ENCODE results near the gene CFH.

DNA sequence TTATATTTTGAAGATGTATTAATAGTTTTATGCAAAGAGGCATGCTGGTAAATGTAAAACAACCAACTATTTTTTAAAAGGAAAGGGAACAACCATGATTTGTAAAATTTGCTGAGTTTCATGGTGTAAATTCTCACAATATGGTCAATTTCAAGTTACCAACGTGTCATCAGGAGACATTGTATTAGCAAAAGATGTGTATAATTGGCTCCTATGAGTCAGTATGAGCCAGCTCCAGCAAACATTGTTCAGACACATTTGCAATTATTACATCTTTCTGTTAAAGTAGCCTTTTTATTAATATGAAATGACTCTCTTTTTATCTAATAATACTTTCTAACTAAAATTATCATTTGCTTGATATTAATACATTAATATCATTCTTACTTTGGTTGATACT, 15.3 kb downstream of the CFH start:
- TF ChIP-seq, protein P1, sequence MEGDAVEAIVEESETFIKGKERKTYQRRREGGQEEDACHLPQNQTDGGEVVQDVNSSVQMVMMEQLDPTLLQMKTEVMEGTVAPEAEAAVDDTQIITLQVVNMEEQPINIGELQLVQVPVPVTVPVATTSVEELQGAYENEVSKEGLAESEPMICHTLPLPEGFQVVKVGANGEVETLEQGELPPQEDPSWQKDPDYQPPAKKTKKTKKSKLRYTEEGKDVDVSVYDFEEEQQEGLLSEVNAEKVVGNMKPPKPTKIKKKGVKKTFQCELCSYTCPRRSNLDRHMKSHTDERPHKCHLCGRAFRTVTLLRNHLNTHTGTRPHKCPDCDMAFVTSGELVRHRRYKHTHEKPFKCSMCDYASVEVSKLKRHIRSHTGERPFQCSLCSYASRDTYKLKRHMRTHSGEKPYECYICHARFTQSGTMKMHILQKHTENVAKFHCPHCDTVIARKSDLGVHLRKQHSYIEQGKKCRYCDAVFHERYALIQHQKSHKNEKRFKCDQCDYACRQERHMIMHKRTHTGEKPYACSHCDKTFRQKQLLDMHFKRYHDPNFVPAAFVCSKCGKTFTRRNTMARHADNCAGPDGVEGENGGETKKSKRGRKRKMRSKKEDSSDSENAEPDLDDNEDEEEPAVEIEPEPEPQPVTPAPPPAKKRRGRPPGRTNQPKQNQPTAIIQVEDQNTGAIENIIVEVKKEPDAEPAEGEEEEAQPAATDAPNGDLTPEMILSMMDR (IDR thresholded peaks at IDR 0.05): no peak
- TF ChIP-seq POLR2A (IDR thresholded peaks at IDR 0.05): no peak

All from uterus (tissue), 2 donors.